Limb (tissue), 2 donors: Measurements from ENCODE around the gene PDILT.
"Not testable (repeated sequence)": the region's sequence is repeated elsewhere in the genome, so short reads cannot be mapped to it uniquely, and the experiment has no call there.

ENCODE experiments used
- DNase-seq, 2 donors: peaks; one replicate each; pipeline ENCODE4 v3.0.0-alpha.2; 2016; ENCODE audit errors: extremely low spot score in 2 of 2

The PDILT gene

DNA sequence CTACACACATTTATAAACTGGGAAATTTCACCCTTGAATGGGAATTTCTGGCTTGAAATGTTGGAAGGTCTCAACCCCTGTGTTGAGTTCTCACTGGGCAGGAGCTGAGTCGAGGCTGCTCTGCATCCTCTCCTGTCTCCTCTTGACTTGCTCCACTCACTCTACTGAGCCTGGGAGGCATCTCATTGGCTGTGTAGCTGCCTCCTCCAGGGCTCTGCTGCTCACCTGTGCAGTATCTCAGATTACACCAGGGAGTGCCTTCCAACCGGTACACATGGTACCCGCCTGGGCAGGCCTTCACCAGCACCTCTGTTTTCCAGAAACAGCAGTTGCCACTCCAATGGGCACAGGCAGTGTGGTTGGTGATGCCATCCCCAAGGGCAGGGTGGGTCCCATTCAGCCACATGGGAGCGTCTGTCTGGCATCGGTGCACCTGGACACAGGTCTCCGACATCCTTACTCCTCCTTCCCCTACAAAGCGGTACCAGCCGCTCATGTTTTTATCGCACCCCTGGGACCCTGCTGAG, 80.9 kb downstream of the PDILT start:
- DNase-seq = no peak

DNA sequence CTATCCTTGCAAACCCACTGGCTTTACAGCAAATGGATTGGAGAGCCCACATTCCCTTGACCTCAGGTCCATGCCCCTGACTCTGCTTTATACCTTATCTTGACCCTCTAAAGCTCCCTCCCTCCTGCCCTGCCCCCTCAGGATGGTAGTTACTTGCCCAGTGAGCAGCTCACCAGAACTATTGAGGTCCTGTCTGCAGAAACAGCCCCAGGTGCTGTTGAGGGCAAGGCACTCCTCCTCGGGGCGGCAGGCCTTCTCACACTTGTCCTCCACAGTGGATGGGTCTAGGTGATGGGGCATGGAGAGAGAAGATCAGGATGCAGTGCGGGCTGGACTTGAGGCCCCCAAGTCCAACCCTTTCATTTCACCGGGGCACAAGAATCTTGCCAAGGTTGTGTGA, 81.8 kb downstream of the PDILT start:
- no peak for DNase-seq

DNA sequence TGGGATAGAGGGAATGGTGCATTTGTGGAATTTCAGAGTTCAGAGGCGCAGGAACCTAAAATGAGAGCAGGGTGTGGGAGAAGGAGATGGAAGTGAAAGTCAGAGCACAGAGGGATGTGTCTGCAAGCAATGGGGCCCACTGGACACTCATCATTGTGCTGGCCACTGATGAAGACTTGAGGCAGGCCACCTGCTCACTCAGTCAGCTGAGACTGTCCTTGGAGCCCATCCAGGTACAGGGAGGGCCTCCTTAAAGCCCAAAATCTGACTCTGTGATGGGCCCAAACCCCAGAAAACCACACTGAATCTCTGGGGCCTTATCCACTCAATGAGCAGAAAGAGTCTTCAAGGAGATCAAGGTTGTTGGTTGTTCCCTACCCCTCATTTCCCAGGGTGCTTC, 82.9 kb downstream of the PDILT start:
- DNase-seq = no peak

DNA sequence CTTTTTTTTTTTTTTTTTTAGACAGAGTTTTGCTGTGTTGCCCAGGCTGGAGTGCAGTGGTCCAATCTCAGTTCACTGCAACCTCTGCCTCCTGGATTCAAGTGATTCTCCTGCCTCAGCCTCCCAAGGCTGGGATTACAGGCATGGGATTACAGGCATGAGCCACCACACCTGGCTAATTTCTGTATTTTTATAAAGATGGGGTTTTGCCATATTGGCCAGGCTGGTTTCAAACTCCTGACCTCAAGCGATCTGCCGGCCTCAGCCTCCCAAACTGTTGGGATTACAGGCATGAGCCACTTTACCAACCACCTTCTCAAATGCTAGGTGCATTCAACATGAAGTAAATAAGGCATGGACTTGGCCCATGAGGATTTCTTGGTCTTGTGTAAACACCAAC, 83.5 kb downstream of the PDILT start:
- not testable (repeated sequence) for DNase-seq

DNA sequence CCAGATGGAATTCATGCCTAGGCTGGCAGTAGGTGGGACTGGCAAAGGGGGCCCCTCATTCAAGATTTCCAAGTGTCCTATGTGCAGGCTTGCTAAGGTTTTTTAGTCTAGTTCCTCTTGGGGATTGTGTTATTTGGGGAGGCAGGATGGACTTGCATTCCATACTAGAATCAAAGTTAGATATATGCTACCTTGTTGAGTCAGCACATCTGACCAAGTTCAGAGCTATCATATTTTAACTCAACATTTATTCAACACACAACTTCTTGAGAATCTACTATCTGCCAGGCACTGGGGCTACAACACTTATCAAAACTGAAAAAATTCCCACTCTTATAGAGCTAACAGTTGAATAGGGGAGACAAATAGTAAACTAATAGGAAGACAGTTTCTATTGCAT, 83.9 kb downstream of the PDILT start:
- no peak for DNase-seq

DNA sequence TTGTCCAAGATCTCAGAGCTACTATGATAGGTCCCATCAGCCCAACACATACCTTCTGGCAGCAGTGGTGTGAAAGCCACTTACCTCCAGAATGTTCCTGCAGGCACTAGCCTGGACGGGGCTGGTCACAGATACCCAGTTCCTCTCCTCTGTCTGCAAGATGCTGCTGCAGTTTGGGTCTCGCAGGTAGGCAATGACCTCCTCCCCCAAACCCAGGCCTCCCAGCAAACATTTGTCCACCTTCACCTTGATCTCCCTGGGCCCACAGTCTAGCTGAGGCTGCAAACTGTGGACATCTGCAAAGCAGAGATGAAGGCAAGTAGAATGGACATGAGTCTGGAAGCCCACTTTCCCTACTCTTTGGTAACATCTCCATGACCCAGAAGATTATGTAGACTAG, 84.4 kb downstream of the PDILT start:
- no peak for DNase-seq

DNA sequence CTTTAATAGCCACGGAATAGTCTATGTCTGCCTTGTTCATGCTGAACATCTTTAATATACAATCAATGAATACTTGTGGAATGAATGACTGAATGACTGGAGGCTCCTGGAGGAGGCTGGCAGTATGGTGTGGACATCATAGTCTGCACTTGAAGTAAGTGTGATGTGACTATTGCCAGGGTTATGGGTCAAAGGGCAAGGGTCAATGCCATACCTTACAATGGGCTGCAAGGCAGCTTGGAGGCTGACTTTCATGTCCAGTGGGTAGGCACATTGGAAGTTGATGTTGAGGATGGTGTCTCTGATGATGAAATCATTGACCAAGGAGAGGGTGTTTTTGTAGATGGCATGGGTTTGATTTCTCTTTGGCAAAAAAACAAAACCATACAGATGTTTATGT, 85.1 kb downstream of the PDILT start:
- DNase-seq = no peak

DNA sequence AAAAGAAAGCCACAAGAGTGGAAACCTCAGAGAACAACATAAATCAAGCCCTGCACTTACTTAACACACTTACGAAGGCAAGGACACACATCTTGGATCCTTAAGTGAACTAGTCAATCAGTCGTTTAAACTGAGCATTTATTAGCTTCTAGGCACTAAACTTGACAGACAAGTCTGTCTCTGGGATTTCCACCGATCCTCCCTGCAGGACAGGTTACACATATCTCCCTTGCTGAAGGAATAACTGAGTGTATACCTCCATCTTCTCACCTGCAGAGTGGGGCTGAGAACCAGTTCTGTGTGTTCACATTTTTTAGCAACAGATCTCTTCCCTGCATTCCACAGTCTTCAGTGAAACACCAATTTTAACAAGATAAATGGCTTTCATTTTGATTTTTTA, 86.1 kb downstream of the PDILT start:
- DNase-seq = no peak

DNA sequence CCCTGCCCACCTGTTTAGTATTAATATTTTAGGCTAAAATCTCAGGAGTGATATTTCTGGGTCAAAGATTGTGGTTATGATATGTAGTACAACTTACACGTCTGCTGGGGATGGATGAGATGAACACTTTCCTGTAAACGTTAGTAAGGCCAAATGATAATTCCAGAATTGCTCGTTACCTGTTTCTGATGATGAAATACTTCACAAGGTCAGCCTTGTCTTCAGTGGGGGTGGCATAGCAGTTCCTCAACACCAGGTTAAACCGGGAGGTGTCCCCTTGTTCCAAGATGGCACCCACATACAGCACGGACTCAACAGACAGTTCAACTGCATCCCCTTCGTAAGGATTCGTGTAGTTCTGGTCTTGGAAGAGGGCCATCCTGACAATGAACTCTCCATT, 86.5 kb downstream of the PDILT start:
- no peak for DNase-seq

DNA sequence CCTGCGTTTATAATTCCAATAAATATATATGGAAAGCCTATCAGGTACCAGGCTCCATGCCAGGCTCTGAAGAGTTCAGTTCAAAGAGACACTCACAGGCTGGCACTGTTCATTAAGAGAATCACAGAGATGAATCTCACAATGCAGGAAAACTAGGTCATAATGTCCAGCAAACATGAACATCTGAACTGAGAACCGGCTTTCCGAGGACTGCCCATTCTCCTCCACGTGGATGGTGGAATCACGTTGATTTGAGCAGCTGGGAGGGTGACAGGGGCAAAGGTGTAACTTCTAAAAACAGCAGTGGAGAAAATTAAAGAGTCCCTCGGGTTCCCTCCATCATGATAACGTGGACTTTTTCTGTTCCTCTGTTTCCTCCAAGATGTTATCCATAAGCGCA, 87.4 kb downstream of the PDILT start:
- DNase-seq = no peak

DNA sequence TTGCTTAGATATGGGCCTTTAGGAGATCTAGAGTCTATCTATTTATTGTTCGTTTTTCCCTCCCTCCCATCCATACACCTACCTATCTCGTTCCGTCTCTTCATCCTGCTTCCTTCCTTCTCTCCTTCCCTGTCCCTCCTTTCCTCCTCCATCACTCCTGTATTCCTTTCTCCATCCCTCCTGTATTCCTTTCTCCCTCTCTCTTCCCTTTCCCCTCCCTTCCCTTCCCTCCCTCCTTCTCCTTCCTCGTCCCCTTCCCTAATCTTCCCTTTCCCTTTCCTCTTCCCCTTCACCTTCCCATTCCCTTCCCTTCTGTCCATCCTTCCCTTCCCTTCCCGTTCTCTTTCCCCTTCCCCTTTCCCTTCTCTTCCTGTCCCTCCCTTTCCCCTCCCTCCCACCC, 87.8 kb downstream of the PDILT start:
- DNase-seq = no peak

DNA sequence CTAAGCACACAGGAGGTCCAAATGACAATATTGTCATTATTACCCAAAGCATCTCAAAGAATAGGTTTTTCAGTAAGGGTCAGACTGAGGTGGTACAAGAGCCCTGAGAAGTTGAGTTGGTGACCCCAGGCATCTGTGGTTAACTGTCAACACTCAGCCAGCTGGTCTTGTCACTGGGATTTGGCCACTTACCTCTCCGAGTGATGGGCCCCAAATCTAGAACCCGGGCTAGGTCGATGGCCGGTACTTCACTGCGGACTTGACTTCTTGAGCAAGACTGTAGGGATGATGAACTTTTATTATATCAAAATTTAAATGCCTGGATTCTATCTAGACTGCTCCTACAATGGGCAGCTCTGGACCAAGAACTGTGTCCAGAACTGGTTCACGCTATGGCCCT, 88.8 kb downstream of the PDILT start:
- no peak for DNase-seq

DNA sequence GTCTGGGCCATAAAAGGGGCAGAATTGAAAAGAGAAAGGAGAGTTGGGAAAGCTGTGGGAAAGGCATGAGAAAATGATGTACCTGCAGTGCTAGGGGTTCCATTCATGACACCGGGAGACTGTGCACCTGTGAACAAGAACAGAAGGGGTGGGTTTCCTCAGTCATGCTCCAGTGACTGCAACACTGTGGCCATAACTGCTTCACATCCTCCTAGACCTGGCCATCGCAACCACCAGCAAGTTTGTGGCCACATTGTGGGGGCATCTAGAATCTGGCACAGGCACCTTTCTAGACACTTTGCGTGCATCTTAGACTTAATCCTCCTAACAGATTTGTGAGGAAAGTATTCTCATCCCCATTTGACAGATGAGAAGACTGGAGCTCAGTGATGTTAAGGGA, 90.0 kb downstream of the PDILT start:
- no peak for DNase-seq

DNA sequence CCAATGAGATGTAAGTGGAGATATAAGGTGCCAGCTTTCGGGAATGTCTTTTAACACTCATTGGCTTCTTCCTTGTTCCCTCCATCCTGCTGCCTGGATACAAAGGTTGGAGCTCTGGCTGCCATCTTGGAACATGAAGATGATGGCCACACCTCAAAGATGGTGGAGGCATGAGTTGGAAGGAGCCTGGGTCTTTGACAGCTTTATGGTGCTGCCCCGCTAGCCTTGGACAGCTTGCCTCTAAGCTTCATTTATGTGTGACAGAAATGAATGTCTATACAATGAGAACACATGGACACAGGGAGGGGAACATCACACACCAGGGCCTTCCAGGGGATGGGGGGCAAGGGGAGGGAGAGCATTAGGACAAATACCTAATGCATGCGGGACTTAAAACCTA, 90.8 kb downstream of the PDILT start:
- DNase-seq = no peak

DNA sequence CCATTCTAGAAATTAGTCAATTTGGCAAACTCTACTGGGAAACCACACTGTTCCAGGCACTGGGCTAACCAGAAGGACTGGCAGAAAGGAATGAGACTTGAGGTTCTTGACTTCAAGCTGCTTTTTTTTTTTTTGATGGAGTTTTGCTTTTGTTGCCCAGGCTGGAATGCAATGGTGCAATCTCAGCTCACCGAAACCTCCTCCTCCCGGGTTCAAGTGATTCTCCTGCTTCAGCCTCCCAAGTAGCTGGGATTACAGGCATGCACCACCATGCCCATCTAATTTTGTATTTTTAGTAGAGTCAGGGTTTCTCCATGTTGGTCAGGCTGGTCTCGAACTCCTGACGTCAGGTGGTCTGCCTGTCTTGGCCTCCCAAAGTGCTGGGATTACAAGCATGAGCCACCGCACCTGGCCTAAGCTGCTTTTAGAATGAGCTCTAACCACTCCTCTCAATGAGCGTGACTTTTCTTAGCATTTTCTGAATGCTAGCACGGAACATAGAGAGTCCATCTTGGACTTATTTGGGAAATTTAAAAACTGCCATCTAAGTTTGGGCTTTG, 91.9 kb downstream of the PDILT start:
- DNase-seq = not testable (repeated sequence)

DNA sequence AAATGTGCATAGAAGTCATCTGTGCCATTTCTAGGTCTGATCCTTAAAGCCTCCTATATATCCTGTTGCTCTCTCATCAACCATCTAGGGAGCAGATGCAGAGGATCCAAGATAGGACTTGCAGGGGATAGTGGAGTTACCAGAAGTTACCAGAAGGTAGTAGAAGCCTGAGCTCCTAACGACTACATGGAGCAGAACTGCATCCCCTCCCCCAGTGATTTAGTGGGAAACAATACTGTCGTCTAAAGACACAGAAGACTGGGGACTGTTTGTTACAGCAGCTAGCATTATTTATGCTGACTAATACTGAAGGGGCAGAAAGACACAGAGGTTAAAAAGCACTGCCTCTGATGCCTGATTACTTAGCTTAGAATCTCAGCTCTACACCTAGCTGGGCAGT, 93.0 kb downstream of the PDILT start:
- no peak for DNase-seq

DNA sequence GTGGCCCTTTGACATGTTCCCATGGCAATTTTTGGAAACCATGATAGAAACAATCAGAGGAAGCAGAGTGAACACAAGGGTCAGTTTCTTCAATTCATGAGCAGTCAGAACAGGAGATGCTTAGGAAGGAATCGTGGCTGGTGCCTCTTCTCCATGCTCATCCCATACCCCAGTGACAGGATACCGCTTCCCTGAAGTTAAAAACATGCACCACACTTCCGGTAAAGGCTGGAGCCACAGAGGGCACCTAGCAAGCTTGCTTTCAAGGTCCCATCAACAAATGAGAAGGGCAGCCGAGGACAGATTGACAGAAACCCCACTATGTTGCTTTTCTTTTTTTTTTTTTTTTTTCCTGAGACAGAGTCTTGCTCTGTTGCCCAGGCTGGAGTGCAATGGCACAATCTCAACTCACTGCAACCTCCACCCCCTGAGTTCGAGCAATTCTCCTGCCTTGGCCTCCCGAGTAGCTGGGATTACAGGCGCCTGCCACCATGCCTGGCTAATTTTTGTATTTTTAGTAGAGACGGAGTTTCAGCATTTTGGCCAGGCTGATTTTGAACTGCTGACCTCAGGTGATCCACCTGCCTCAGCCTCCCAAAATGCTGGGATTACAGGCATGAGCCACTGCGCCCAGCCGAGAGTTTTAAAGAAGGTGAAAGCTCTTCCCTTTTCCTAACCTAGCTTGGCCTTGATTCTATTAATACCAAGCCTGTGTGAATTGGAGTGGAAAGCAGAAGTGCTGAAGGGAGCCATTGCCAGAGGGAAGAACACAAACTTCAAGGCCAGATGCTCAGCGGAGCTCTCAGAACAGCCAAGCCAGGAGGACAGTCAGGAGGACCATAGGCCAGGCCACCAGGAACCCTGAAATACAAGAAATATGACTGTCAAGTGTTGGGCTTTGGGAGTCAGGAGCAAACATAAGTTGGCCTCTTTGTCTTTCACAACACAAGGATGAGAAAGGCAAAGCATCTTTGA, 93.8 kb downstream of the PDILT start:
- no peak for DNase-seq

DNA sequence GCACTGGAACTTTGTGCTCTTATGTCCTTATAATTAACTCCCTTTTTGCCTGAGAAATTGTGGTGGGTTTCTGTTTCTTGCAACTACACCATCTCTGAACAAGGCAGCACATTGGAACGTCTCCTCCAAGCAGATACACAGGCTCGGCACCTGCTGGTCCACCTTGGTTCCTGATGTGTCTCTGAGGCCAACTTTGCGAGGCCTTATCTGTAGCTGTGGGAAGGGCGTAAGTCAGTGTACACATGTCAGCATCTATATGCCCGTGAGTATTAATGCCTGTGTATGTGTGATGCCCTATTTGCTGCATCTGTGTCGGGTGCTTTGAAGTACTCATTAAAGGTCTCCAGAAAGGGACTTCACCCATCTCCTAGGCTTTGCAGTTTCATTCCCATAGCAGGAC, 94.8 kb downstream of the PDILT start:
- DNase-seq = no peak
